HEK293T (cell line): ENCODE measurements around the gene DNAJB4.

Experiments used
- BHLHE40 ChIP-seq: fragments of 450-650 bp; IDR thresholded peaks from 2 replicates; pipeline ENCODE4 v1.6.1; 2016; ENCODE audit warnings: mild to moderate bottlenecking, moderate library complexity, borderline replicate concordance
- ELF4 ChIP-seq: fragments of 450-650 bp; IDR thresholded peaks from 2 replicates; pipeline ENCODE4 v1.6.1; 2017; ENCODE audit warnings: antibody characterized with exemption
- FOXA1 ChIP-seq: fragments of 450-650 bp; IDR thresholded peaks from 2 replicates; pipeline ENCODE4 v1.6.1; 2016; ENCODE audit warnings: mild to moderate bottlenecking
- FOXK2 ChIP-seq: fragments of 450-650 bp; IDR thresholded peaks from 2 replicates; pipeline ENCODE4 v1.6.1; 2016; ENCODE audit warnings: mild to moderate bottlenecking
- FOXM1 ChIP-seq: fragments of 450-650 bp; IDR thresholded peaks from 2 replicates; pipeline ENCODE4 v1.6.1; 2017; ENCODE audit warnings: mild to moderate bottlenecking, borderline replicate concordance
- HDGF ChIP-seq: fragments of 450-650 bp; IDR thresholded peaks from 2 replicates; pipeline ENCODE4 v1.6.1; 2017; ENCODE audit warnings: antibody characterized with exemption, borderline replicate concordance
- LEF1 ChIP-seq: fragments of 450-650 bp; IDR thresholded peaks from 2 replicates; pipeline ENCODE4 v1.6.1; 2017; ENCODE audit warnings: mild to moderate bottlenecking, borderline replicate concordance
- PKNOX1 ChIP-seq: fragments of 450-650 bp; IDR thresholded peaks from 2 replicates; pipeline ENCODE4 v1.6.1; 2016
- TARDBP ChIP-seq: fragments of 450-650 bp; IDR thresholded peaks from 2 replicates; pipeline ENCODE4 v1.6.1; 2016

GRCh38 chr1:77958391-77958790, 46.3 kb upstream of the DNAJB4 start:
- no peak for TF ChIP-seq BHLHE40
- no peak for TF ChIP-seq FOXK2
- no peak for TF ChIP-seq TARDBP
- TF ChIP-seq LEF1 = no peak
- TF ChIP-seq ELF4 = no peak
- no peak for TF ChIP-seq FOXA1
- TF ChIP-seq PKNOX1 = no peak
- no peak for TF ChIP-seq FOXM1
- no peak for TF ChIP-seq HDGF
